ENCODE measurements around the gene SLC1A5. TPM values are rescaled to one million over a fixed set of nuclear protein-coding genes. Genes with fewer than 3 reads are reported as not detected.
"Not testable (repeated sequence)": the region's sequence is repeated elsewhere in the genome, so short reads cannot be mapped to it uniquely, and the experiment has no call there.

The SLC1A5 gene
- 6.9 TPM for total RNA-seq
- long read RNA-seq, transcript SLC1A5-203 (8 exons, 2,882 nt), result major isoform, 10 of 13 reads
- long read RNA-seq, partial matches to known transcripts, result 3 of 13 reads
- long read RNA-seq, other reads (novel, unspliced or antisense), result 0 of 13 reads

DNA sequence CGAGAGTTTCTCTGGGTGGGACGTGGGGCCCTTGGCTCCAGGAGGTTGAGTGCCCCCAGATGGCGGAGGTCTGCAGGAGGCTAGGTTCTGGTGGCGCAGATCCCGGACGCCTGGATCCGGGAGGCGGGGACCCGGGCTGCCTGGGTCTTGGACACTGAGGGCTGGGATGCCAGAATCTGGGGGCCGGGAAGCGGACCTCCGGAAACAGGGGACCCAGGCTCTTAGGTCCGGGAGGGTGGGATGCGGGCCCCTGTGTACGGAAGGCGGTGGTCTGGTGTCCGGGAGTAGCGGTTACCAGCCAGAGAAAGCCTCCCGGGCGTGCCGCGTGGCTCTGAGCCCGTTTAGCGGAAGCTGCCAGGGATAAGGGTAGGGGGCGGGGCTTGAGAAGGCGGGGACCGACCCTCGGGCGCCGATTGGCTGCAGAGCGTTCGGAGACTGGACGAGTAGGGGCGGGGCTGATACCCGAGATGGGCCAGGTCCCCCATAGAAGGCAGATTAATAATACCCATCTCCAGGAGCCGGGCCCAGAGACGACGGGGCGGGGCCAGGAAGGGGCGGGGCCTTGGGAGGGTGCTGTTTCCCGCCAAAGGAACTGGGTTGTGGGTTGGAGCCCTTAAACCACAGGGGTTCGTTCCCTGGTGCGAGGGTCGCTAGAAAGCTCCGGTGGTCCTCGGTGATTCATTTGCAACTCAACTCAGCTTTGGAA is at the start of gene SLC1A5:
TSS of gene SLC1A5 (minus strand) at position 333 of the 706 bp plus-strand sequence. CDS start 629 bp downstream, outside the sequence.
- intact Hi-C loops (cut with micrococcal nuclease), result no loop called here
- DNase-seq (peak; percentile 97), ATAC-seq (peak; percentile 89)

DNA sequence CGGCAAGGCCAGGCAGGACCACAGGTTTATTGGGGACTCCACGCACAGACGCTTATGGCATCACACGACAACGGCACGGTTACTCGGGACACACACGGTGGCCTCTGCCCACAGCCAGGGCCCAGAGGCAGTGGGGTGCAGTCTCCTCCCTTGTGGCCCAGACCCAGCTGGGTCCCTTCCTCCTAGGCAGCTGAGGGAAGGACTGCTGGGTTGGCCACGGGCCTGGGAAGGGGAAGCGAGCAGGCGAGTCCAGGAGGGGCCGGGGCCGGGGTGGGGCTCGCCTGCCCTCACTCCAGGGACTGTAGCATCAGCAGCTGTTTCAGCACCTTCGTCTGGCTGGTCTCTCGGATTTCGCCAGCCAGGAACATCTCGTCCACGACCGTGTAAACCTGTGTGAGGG is 49.8 kb upstream of the SLC1A5 start:
- DNase-seq (peak; percentile 41), ATAC-seq (no peak)
- intact Hi-C loops (cut with micrococcal nuclease), result no loop called here

DNA sequence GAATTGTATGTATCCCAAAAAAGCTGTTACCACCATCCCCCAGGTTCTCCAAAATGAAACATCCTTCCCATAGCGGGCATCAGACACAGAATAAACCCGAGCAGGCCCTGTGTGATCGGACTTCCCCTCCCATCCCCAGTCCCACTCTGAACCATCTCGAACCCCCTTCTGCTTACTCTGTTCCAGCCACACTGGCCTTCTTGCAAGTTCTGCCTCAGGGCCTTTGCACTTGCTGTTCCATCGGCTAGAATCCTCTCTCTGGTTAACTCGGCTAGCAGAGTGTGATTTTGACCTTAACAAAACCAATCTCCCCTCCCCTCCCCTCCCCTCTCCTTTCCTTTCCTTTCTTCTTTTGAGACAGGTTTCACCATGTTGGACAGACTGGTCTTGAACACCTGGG is 46.6 kb upstream of the SLC1A5 start:
- no peak for DNase-seq
- intact Hi-C loops (cut with micrococcal nuclease), result no loop called here
- ATAC-seq, result no peak

DNA sequence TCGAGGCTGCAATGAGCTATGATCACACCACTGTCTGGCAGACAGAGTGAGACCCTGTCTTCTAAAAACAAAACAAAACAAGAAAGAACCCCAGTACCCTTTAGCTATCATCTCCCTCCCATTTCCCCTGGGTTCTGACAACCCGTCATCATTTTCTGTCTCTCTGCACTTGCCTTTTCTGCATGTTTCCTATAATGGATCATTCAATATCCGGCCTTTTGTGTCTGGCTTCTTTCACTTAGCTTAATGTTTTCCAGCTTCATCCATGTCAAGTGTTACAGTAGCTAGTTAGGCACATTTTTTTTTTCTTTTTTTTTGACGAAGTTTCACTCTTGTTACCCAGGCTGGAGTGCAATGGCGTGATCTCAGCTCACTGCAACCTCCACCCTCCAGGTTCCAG is 45.7 kb upstream of the SLC1A5 start:
- intact Hi-C loops (cut with micrococcal nuclease), result no loop called here
- DNase-seq, result no peak
- no peak for ATAC-seq

DNA sequence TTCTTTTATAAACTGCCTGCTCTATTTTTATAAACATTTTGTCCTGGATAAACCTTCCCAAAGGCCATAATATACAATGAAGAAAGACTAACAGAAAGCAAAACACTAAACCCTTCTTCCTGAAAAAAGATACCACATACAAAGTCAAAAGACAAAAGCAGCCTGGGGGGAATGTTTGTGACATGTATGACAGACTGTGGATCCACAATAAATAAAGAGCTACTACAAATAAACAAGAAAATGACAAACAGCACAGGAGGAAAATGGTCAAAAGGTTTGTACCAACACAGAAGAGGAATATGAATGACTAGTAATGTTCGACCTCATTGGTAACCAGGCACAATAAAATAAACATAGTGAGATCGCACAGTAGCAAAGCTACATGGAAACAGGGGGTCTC is 42.5 kb upstream of the SLC1A5 start:
- no peak for ATAC-seq
- intact Hi-C loops (cut with micrococcal nuclease), result no loop called here

DNA sequence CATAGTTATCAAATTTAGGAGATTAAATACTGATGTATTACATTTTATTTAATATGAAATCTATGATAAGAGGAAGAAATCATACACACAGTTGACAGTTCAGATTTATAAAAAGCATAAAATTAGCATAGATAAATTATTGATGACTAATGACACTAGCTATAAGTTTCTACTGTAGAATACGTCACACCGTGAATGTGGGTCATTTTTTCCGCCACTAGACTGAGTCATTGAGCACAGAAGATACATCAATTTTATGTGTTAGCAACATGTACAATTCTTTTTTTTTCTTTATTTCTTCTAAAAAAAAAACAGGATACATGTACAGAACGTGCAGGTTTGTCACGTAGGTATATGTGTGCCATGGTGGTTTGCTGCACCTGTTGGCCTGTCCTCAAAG is 40.1 kb upstream of the SLC1A5 start:
- ATAC-seq (no peak), DNase-seq (no peak)
- intact Hi-C loops (cut with micrococcal nuclease), result loop anchor here (10.0 kb wide), 1 partner anchor 64 kb away; no protein-coding TSS in a partner anchor

More for the DNA sequence above, 42.5 kb upstream of the SLC1A5 start:
- DNase-seq, result no peak

DNA sequence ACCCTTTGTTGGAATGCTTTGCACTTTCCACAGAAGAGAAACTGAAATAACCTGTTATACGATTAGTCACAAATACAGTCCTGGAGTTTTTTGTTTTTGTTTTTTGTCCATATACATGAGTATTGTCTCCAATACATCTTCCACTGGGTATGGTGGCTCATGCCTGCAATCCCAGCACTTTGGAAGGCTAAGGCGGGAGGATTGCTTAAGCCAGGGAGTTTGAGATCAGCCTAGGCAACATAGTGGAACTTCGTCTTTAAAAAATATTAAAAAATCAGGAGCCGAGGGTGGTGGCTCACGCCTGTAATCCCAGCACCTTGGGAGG is 37.3 kb upstream of the SLC1A5 start:
- DNase-seq (no peak), ATAC-seq (no peak)
- intact Hi-C loops (cut with micrococcal nuclease), result loop anchor here (10.0 kb wide), 1 partner anchor 61 kb away; no protein-coding TSS in a partner anchor

DNA sequence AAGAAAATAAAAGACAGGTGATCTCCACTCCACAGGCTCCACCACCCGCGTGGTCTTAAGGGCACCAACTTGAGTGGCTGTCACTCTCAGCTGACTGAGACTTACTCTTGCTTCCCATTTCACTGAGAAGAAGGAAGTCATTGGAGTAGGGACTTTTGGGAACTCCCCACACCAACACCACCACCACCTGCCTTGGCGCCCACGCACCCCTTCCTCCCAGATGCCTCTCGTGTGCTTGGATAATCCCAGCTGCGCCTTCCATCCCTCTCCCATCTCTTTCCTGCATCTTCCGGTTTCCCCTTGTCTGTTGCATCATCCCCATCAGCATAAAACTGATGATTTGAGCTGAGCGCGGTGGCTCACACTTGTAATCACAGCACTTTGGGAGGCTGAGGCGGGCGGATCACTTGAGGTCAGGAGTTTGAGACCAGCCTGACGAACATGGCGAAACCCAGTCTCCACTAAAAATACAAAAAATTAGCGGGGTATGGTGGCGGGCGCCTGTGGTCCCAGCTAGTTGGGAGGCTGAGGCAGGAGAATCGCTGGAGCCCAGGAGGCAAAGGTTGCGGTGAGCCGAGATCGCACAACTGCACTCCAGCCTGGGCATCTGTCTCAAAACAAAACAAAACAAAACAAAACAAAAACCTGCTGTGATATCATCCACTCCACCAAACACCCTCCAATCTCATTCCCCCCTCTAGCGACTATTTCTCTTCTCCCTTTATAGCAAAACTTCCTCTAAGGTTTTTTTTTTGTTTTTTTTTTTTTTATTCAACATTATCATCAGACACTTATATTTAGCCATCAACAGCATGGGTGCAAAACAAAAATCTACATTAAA is 36.7 kb upstream of the SLC1A5 start:
- ATAC-seq (peak; percentile 59), DNase-seq (no peak)
- intact Hi-C loops (cut with micrococcal nuclease), result loop anchor here (10.0 kb wide), 1 partner anchor 60 kb away; no protein-coding TSS in a partner anchor

DNA sequence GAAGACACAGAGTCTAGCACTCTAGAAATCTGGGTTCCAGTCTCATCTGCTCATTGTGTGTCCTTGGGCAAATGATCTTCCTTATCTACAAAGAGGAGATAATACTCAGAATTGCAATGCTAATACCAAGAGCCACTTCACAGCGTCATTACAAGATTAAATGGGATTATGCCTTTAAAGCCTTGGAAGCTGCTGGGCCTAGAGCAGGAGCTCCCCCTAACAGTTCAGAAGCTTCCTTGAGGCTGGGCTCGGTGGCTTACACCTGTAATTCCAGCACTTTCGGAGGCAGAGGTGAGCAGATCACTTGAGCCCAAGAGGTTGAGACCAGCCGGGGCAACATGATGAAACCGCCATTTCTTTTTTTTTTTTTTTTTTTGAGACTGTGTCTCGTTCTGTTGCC is 34.7 kb upstream of the SLC1A5 start:
- intact Hi-C loops (cut with micrococcal nuclease), result loop anchor here (10.0 kb wide), 1 partner anchor 58 kb away; no protein-coding TSS in a partner anchor
- DNase-seq (no peak), ATAC-seq (no peak)

DNA sequence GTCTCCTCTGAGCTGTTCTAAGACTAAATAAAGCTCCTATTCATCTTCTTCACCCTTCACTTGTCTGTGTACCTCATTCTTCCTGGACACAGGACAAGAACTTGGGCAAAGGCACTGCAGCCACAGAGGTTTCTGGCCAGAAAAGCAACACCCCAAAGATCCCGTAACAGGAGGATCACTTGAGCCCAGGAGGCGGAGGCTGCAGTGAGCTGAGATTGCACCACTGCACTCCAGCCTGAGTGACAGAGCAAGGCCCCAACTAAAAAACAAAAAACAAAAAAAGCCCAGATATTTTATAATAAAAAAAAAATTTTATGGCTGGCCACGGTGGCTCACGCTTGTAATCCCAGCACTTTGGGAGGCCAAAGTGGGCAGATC is 34.0 kb upstream of the SLC1A5 start:
- not testable (repeated sequence) for DNase-seq, ATAC-seq
- intact Hi-C loops (cut with micrococcal nuclease), result loop anchor here (10.0 kb wide), 1 partner anchor 58 kb away; no protein-coding TSS in a partner anchor

DNA sequence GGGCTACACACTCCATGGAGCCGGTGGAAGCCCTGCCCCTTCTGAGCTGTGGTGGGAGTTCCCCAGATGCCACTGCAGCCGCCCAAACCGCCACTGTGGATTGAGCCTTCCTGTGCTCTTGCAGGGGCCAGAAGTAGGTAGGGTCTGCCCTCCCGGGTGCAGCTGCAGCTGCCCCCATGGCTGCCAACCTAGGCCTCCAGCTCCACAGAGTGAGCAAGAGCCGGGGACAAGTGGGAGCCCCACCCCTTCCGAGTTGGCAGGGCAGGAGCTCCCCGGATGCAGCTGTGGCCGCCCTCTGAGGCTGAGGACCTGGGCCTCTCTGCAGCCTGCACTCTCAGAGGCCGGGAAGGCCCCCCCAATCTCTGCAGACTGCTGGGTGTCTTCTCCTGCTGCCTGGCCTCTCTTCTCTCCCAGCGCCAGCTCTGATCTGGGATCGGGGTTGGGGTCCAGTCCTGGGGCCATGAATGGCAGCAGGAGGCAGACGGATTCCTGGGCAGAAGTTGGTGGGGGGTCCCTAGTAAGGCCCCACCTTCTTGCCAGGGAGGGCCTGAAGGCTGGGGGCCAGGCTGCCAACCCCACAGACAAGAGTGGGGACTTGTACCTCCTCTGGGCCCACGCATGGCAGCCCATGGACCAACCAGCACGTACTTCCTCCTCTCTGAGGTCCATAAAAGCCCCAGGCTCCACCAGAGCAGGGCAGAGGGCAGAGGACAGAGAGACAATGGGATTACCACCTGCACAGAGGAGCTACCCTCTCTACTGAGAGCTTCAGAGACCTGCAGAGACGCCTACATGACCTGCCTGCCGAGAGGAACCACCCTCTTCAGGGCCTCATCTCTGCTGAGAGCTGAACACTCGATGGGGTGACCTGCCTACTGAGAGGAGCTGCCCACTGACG is 33.4 kb upstream of the SLC1A5 start:
- DNase-seq (peak; percentile 54), ATAC-seq (peak; percentile 59)
- intact Hi-C loops (cut with micrococcal nuclease), result loop anchor here (10.0 kb wide), 1 partner anchor 57 kb away; no protein-coding TSS in a partner anchor

DNA sequence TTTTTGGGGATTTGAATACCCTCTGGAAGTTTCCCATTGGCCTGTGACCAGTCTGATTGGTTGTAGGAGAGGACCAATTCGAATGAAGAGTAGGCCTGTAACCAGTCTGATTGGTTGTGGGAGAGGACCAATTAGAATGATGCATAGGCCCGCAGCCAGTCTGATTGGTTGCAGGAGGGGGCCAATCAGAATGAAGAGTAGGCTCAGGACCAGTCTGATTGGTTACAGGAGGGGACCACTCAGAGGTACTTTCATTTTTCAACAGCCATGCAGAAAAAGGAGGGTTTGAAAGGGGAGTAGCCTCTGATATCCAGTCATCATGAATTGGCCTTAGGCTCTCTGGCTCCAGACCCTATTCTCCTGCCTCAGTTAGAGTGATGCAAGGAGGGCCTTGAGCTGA is 30.4 kb upstream of the SLC1A5 start:
- DNase-seq, result no peak
- intact Hi-C loops (cut with micrococcal nuclease), result no loop called here
- no peak for ATAC-seq

DNA sequence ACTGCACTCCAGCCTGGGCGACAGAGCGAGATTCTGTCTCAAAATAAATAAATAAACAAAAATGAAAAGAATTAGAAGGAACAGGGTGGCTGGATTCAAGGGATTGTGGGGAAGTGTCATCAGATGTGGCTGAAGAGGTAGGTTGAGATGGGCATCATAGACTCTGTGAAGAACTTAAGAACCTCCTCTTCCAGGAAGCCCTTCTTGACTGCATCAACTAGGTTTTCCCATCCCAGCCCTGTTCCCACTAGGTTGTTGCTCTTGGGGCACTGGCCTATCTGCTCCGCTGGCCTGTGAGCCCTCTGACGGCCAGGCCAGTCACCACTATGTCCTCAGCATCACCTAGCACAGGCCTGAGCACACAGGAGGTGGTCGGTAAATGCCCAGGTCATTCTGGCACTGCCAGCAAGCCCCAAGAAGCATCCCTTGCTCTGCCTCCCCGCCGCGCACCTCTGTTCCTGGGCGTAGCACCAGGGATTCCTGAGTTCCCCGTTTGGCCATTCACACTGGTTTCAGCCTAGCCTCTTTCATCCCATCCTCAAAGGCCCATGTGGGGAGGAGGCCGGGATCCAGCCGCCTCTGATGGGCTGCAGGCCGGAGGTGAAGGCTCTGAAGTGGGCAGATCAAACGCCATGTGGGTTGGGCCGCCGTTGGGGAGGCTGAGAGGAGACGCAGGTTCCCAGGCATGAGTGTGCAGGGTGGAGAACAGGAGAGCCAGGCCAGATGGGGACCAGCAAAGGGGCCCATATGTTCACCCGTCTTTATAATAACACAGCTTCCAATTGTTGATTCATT is 27.6 kb upstream of the SLC1A5 start:
- DNase-seq (no peak), ATAC-seq (no peak)
- intact Hi-C loops (cut with micrococcal nuclease), result no loop called here

DNA sequence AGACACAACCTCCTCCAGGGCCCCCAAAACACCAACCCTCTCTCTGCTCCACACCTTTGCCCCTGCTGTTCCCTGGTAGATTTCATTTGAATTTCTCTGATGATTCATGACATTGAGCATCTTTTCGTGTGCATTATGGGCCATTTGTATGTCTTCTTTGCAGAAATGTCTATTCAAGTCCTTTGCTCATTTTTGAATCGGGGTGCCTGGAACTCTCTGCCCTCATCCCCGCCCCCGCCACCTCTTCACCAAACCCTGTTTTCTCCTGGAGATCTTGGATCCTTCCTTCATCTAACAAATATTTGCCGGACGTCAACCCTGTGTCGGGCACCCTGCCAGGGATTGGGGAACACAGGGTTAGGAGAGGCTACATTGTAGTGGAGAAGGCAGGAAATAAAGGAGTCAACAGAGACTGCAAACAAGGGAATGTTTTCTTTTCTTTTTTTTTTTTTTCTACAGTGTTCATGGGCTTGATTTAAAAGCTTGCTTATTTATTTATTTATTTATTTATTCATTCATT is 25.5 kb upstream of the SLC1A5 start:
- DNase-seq (peak; percentile 77), ATAC-seq (peak; percentile 78)
- intact Hi-C loops (cut with micrococcal nuclease), result no loop called here

DNA sequence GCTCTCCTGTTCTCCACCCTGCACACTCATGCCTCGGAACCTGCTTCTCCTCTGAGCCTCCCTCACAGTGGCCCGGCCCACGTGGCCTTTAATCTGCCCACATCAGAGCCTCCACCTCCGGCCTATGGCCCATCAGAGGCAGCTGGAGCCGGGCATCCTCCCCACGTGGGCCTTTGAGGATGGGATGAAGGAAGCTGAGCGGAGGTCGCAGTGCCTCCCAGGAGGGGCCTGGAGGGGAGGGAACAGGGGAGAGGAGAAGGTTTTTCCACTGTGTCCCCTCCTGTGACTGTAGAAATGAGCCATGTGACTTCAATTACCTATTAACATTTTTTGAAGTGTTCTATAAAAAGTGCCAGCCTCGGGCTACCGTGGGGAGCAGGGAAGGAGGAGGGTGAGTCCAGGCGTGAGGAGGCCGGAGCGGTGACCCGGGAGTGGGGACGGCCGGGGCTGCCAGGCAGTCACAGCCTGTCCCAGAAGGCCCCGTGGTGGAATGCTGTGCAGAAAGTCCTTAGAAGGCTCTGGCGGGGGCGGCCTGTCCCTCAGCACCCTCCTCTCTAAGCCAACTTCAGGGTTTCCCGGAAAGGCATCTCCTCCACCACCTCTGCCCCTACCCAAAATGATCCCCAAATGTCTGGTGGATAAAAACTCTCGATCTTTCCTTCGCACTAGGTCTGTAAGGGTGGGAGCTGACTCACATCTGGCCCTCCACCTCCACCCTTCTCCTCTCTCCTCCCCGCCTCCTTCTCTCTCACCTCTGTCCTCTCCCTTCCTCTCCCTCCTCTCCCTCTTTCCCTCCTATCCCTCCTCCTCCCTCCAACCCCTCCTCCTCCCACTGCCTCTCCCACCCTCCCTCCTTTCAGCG is 24.8 kb upstream of the SLC1A5 start:
- ATAC-seq (peak; percentile 60), DNase-seq (no peak)

DNA sequence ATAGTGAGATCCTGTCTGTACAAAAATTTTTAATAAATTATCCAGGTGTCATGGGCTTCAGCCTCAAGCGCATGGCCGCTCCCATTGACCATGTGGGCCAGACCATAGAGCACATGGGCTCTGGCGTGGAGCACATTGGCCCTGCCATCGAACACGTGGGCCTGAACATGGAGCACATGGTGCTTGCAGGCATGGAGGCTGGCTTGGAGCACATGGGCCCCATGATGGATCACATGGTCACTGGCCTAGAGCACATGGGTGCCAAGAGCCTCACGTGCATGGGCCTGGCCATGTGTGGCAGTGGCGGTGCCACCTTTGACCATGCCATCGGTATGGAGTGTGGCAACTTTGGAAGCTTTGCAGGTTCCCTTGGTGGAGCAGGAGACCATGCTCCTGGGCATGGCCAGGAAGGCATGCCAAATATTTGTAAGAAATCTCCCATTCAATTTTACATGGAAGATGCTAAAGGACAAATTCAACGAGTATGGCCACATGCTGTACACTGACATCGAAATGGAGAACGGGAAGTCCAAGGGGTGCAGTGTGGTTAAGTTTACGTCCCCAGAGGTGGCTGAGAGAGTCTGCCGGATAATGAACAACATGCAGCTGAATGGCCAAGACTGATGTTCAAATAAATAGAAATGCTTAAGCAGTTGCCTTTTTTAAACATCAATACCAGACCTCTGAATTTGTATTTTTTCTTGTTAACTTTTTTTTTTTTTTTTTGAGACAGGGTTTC is 21.3 kb upstream of the SLC1A5 start:
- DNase-seq, result no peak
- intact Hi-C loops (cut with micrococcal nuclease), result no loop called here
- ATAC-seq, result no peak

More for the DNA sequence above, 24.8 kb upstream of the SLC1A5 start:
- intact Hi-C loops (cut with micrococcal nuclease), result no loop called here
